HepG2 (cell line): ENCODE measurements around the gene WFDC6.

ENCODE experiments used
- ARID5B ChIP-seq: IDR thresholded peaks from 2 replicates; pipeline ENCODE4 v1.4.0; 2020; ENCODE audit warnings: mild to moderate bottlenecking, missing genetic modification reagents
- CTCF ChIP-seq: sonication (generic); formaldehyde crosslinking; IDR thresholded peaks from 2 replicates; pipeline ENCODE4 v1.5.0; 2020; ENCODE audit warnings: mild to moderate bottlenecking, missing genetic modification reagents, moderate library complexity
- ELF4 ChIP-seq: sonication (generic); formaldehyde crosslinking; IDR thresholded peaks from 2 replicates; pipeline ENCODE4 v1.5.0; 2020; ENCODE audit warnings: missing genetic modification reagents, mild to moderate bottlenecking, moderate library complexity, borderline replicate concordance
- ETV6 ChIP-seq: sonication (generic); formaldehyde crosslinking; conservative IDR thresholded peaks from 2 replicates; pipeline ENCODE4 v1.4.0; 2020; ENCODE audit warnings: missing genetic modification reagents
- EZH2 ChIP-seq: conservative IDR thresholded peaks from 2 replicates; pipeline ENCODE4 v1.6.1; 2012; ENCODE audit warnings: mild to moderate bottlenecking, low read depth, low read length, moderate library complexity
- MAX ChIP-seq: IDR thresholded peaks from 2 replicates; pipeline ENCODE4 v1.6.1; 2012; ENCODE audit warnings: inconsistent platforms
- PRDM10 ChIP-seq: sonication (generic); formaldehyde crosslinking; IDR thresholded peaks from 2 replicates; pipeline ENCODE4 v1.4.0; 2020; ENCODE audit warnings: low read depth, missing genetic modification reagents
- PRPF4 ChIP-seq: fragments of 200-400 bp; formaldehyde crosslinking; IDR thresholded peaks from 2 replicates; pipeline ENCODE4 v1.6.1; 2016; ENCODE audit warnings: low read length, low read depth; ENCODE audit not compliant: poor library complexity, severe bottlenecking
- WIZ ChIP-seq: sonication (generic); formaldehyde crosslinking; IDR thresholded peaks from 2 replicates; pipeline ENCODE4 v1.5.1; 2020; ENCODE audit warnings: mild to moderate bottlenecking, missing genetic modification reagents
- ZNF12 ChIP-seq: sonication (generic); formaldehyde crosslinking; IDR thresholded peaks from 2 replicates; pipeline ENCODE4 v1.5.0; 2020; ENCODE audit warnings: missing genetic modification reagents
- ZNF207 ChIP-seq: fragments of 450-650 bp; IDR thresholded peaks from 2 replicates; pipeline ENCODE4 v1.6.1; 2016; ENCODE audit warnings: antibody characterized with exemption, borderline replicate concordance

- TF ChIP-seq ZNF12 (CRISPR knock-in tag) (no peak), ELF4 (CRISPR knock-in tag) (no peak), WIZ (no peak), PRPF4 (no peak), CTCF (CRISPR knock-in tag) (no peak), PRDM10 (CRISPR knock-in tag) (no peak), ZNF207 (no peak), ARID5B (CRISPR knock-in tag) (no peak), EZH2 (no peak), MAX (no peak), ETV6 (no peak)
These were observed 36.6 kb upstream of the WFDC6 start for GRCh38 chr20:45575931-45576330.
